H1 (cell line): ENCODE results near the gene CST6.

Source experiments
- GABPA ChIP-seq: IDR thresholded peaks from 2 replicates; pipeline ENCODE4 v1.6.1; 2011; ENCODE audit warnings: mild to moderate bottlenecking, low read length, moderate library complexity, borderline replicate concordance; ENCODE audit not compliant: insufficient read depth
- TF ChIP-seq, protein P1 (sequence below), 3 experiments: IDR thresholded peaks; 1 replicate in 2 of 3; 2 replicates in 1 of 3; pipeline versions ENCODE4 v1.5.1 to v1.6.1; 2011; ENCODE audit warnings: low read length in 3 of 3, mild to moderate bottlenecking in 3 of 3, inconsistent platforms in 2 of 3, low read depth in 1 of 3, moderate library complexity in 1 of 3; ENCODE audit not compliant: insufficient read depth in 1 of 3; ENCODE audit errors: control extremely low read depth in 1 of 3

DNA sequence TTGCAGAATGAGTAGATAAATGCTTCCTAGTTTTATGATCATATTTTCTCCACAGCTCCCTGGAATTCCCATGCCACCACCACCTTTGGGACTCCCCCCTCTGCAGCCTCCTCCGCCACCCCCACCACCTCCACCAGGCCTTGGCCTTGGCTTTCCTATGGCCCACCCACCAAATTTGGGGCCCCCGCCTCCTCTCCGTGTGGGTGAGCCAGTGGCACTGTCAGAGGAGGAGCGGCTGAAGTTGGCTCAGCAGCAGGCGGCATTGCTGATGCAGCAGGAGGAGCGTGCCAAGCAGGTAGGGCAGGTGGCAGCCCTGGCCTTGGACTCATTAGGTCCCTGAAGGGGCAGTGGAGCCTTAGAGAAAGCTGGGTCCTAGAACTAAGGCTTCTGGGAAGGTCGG lies 43.2 kb downstream of the CST6 start:
- TF ChIP-seq GABPA, result no peak
- TF ChIP-seq, protein P1, sequence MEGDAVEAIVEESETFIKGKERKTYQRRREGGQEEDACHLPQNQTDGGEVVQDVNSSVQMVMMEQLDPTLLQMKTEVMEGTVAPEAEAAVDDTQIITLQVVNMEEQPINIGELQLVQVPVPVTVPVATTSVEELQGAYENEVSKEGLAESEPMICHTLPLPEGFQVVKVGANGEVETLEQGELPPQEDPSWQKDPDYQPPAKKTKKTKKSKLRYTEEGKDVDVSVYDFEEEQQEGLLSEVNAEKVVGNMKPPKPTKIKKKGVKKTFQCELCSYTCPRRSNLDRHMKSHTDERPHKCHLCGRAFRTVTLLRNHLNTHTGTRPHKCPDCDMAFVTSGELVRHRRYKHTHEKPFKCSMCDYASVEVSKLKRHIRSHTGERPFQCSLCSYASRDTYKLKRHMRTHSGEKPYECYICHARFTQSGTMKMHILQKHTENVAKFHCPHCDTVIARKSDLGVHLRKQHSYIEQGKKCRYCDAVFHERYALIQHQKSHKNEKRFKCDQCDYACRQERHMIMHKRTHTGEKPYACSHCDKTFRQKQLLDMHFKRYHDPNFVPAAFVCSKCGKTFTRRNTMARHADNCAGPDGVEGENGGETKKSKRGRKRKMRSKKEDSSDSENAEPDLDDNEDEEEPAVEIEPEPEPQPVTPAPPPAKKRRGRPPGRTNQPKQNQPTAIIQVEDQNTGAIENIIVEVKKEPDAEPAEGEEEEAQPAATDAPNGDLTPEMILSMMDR (IDR thresholded peaks at IDR 0.05; ENCODE audit: control extremely low read depth in 1 of 3, insufficient read depth in 1 of 3, low read depth in 1 of 3, low read length in 3 of 3), result no peak
